Body of pancreas (tissue), 4 donors: ENCODE measurements around the gene CAVIN4.

Experiments used
- CTCF ChIP-seq, 7 experiments: fragments of 450-650 bp in 4 of 7; fragments of 200-600 bp in 3 of 7; sonication (generic) in 3 of 7; IDR thresholded peaks; one replicate each; pipeline ENCODE4 v1.5.1; 2016 to 2019; ENCODE audit warnings: antibody characterized with exemption in 7 of 7
- POLR2A ChIP-seq, 3 donors: fragments of 450-650 bp; IDR thresholded peaks; one replicate each; pipeline ENCODE4 v1.6.1; 2016; ENCODE audit warnings: antibody characterized with exemption in 3 of 3, mild to moderate bottlenecking in 2 of 3

DNA sequence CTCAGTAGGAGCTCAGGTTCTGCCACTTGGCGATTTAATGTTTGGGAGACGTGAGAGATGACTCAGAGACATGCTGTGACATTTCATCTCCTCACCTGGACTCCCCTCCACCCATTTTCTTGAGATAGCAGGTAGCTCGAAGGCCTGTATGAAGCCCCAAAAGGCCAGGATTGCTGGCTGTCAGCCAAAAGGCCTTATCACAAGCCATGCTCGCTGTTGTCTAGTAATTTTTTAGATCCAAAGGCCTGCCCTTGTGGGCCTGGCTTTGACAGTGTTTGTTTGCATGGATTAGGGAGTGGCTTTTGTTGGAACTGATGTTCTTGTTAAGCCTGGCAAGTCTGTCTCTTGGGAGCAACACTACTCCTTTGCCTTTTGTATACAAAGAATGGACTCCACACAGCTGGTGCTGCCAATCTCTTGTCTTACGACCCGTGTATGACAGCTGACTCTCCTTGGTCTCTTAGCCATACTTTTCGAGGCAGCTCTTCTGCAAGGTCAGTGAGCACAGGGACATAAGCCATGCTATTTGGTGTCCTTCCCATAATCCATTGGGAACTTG lies 22.7 kb downstream of the CAVIN4 start:
- no peak for TF ChIP-seq POLR2A (IDR thresholded peaks at IDR 0.05)
- TF ChIP-seq CTCF (IDR thresholded peaks at IDR 0.05), result no peak
